ENCODE results near the gene PIEZO2.

The PIEZO2 gene

DNA sequence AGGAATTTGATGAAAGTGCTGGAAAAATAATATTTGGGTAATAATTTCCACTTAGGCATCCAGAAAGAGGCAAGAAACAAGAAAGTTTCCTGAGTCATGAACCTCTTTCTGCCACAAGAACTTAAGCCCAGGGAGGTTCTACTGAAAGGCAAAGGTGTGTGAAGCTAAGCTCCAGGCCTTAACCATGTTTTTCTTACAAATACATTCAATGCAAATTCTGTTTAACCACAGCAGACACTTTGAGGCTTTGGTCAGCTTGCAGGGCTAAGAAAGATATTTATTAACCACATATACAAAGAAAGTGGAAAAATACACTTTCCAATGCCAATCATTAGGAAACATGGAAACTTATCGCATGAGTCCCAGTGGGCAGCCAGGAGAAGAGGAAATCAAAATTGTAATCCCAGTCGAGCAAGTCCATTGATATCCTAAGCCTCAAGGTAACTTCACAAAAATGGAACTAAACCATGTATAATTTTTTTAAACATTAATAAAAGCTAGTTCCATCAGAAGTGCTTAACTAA lies 68.3 kb downstream of the PIEZO2 start:
- DNase-seq (ENCODE audit: low read depth in 1 of 2, low spot score in 1 of 2), result no peak
- H3K4me3 ChIP-seq (replicated peaks; ENCODE audit: insufficient read depth, low read length), result no peak overlapping the region
- TF ChIP-seq POLR2AphosphoS5 (IDR thresholded peaks at IDR 0.05; ENCODE audit: low read depth) (no peak), SPI1 (IDR thresholded peaks at IDR 0.05; ENCODE audit: borderline replicate concordance, low read depth) (no peak), GABPA (IDR thresholded peaks at IDR 0.05; ENCODE audit: low read depth) (no peak)
- TF ChIP-seq, protein P1, sequence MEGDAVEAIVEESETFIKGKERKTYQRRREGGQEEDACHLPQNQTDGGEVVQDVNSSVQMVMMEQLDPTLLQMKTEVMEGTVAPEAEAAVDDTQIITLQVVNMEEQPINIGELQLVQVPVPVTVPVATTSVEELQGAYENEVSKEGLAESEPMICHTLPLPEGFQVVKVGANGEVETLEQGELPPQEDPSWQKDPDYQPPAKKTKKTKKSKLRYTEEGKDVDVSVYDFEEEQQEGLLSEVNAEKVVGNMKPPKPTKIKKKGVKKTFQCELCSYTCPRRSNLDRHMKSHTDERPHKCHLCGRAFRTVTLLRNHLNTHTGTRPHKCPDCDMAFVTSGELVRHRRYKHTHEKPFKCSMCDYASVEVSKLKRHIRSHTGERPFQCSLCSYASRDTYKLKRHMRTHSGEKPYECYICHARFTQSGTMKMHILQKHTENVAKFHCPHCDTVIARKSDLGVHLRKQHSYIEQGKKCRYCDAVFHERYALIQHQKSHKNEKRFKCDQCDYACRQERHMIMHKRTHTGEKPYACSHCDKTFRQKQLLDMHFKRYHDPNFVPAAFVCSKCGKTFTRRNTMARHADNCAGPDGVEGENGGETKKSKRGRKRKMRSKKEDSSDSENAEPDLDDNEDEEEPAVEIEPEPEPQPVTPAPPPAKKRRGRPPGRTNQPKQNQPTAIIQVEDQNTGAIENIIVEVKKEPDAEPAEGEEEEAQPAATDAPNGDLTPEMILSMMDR (IDR thresholded peaks at IDR 0.05; ENCODE audit: insufficient read depth, low read length), result no peak
- TF ChIP-seq, protein P2, sequence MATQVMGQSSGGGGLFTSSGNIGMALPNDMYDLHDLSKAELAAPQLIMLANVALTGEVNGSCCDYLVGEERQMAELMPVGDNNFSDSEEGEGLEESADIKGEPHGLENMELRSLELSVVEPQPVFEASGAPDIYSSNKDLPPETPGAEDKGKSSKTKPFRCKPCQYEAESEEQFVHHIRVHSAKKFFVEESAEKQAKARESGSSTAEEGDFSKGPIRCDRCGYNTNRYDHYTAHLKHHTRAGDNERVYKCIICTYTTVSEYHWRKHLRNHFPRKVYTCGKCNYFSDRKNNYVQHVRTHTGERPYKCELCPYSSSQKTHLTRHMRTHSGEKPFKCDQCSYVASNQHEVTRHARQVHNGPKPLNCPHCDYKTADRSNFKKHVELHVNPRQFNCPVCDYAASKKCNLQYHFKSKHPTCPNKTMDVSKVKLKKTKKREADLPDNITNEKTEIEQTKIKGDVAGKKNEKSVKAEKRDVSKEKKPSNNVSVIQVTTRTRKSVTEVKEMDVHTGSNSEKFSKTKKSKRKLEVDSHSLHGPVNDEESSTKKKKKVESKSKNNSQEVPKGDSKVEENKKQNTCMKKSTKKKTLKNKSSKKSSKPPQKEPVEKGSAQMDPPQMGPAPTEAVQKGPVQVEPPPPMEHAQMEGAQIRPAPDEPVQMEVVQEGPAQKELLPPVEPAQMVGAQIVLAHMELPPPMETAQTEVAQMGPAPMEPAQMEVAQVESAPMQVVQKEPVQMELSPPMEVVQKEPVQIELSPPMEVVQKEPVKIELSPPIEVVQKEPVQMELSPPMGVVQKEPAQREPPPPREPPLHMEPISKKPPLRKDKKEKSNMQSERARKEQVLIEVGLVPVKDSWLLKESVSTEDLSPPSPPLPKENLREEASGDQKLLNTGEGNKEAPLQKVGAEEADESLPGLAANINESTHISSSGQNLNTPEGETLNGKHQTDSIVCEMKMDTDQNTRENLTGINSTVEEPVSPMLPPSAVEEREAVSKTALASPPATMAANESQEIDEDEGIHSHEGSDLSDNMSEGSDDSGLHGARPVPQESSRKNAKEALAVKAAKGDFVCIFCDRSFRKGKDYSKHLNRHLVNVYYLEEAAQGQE (IDR thresholded peaks at IDR 0.05; ENCODE audit: insufficient replicate concordance, low read depth), result no peak
- no peak overlapping the region for H3K27ac ChIP-seq (replicated peaks)
- peaks cover 4% of the 10 kb centered on the region for H3K27me3 ChIP-seq (ENCODE audit: insufficient read depth, poor library complexity, severe bottlenecking)

DNA sequence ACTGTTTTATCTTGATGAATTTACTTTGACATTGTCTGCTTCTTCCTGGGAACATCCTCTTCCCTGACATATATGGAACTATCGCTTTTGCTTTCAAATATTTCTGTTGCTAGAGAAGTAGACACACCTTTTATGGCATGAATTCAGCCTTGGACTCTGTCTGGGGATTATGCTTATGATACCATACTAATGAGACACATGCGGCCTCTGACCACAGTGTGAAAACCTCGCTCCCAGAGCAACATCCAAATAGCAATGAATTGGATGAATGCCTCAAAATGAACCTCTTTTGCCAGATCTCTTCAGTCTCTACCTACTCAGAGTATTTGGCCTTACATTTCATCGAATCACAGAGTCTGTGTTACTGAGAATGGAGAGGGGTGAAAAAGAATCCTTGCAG lies 70.9 kb downstream of the PIEZO2 start:
- H3K4me3 ChIP-seq (replicated peaks; ENCODE audit: insufficient read depth, low read length), result no peak overlapping the region
- H3K27ac ChIP-seq (replicated peaks), result no peak overlapping the region
- DNase-seq (ENCODE audit: low read depth in 1 of 2, low spot score in 1 of 2), result no peak
- TF ChIP-seq POLR2AphosphoS5 (IDR thresholded peaks at IDR 0.05; ENCODE audit: low read depth) (no peak), SPI1 (IDR thresholded peaks at IDR 0.05; ENCODE audit: borderline replicate concordance, low read depth) (no peak), GABPA (IDR thresholded peaks at IDR 0.05; ENCODE audit: low read depth) (no peak)
- TF ChIP-seq, protein P1 (IDR thresholded peaks at IDR 0.05; ENCODE audit: insufficient read depth, low read length), result no peak
- TF ChIP-seq, protein P2 (IDR thresholded peaks at IDR 0.05; ENCODE audit: insufficient replicate concordance, low read depth), result no peak
- no peaks in the 10 kb centered on the region for H3K27me3 ChIP-seq (ENCODE audit: insufficient read depth, poor library complexity, severe bottlenecking)

DNA sequence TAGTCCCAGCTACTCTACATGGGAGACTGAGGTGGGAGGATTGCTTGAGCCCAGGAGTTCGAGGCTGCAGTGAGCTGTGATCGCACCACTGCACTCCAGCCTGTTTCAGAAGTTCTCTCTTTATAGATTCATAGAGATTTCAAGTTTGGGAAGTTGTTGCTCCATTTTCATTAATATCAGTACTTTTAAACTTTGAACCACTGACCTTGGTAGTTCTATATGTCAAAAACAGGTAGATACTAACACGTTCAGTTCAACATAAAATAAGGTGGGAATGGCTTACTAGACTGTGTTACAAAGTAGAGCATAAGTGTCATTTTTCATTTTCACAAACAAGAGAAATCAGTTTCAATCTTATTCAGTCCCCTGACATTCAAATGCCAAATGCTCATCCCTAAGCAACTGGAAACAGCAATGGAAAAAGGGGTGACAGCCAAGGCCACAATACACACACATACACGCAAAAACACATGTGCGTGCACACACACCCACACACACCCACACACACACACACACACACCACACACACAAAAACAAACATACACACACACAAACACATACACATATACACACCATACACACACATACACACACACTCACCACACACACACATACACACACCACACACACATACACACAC lies 71.7 kb downstream of the PIEZO2 start:
- TF ChIP-seq SPI1 (IDR thresholded peaks at IDR 0.05; ENCODE audit: borderline replicate concordance, low read depth) (no peak), GABPA (IDR thresholded peaks at IDR 0.05; ENCODE audit: low read depth) (no peak), POLR2AphosphoS5 (IDR thresholded peaks at IDR 0.05; ENCODE audit: low read depth) (no peak)
- TF ChIP-seq, protein P1 (IDR thresholded peaks at IDR 0.05; ENCODE audit: insufficient read depth, low read length), result no peak
- TF ChIP-seq, protein P2 (IDR thresholded peaks at IDR 0.05; ENCODE audit: insufficient replicate concordance, low read depth), result no peak
- Histone ChIP-seq H3K27me3 (ENCODE audit: insufficient read depth, poor library complexity, severe bottlenecking) (no peaks in the 10 kb centered on the region), H3K27ac (replicated peaks) (no peak overlapping the region), H3K4me3 (replicated peaks; ENCODE audit: insufficient read depth, low read length) (no peak overlapping the region)
- DNase-seq (ENCODE audit: low read depth in 1 of 2, low spot score in 1 of 2), result no peak
